Neural progenitor cell (in vitro differentiated cells): ENCODE measurements around the gene LRRC45. TPM values are rescaled to one million over a fixed set of nuclear protein-coding genes. Genes with fewer than 3 reads are reported as not detected.
A peak's percentile ranks its signal among the peaks of the same experiment; 100 is the strongest.

ENCODE experiments used
- DNase-seq: peaks from one replicate; pipeline ENCODE4 v3.0.0-alpha.2; 2016; ENCODE audit warnings: low spot score
- H2AFZ ChIP-seq: fragments of 200-600 bp; sonication (generic); replicated peaks from 2 replicates; pipeline ENCODE4 v1.6.1; 2016; ENCODE audit warnings: antibody characterized with exemption
- H3F3A ChIP-seq: fragments of 200-600 bp; sonication (generic); 2 replicates; pipeline ENCODE4 v1.6.1; 2016; ENCODE audit warnings: antibody characterized with exemption, low read depth
- H3K27ac ChIP-seq: fragments of 200-600 bp; sonication (generic); 2 replicates; pipeline ENCODE4 v1.5.1; 2016; ENCODE audit warnings: mild to moderate bottlenecking
- H3K27me3 ChIP-seq: fragments of 200-600 bp; sonication (generic); 2 replicates; pipeline ENCODE4 v1.6.1; 2016; ENCODE audit warnings: mild to moderate bottlenecking, moderate library complexity
- H3K36me3 ChIP-seq: fragments of 200-600 bp; sonication (generic); 2 replicates; pipeline ENCODE4 v1.5.1; 2016
- H3K4me1 ChIP-seq: fragments of 200-600 bp; sonication (generic); 2 replicates; pipeline ENCODE4 v1.6.1; 2016; ENCODE audit warnings: mixed run types
- H3K4me2 ChIP-seq: fragments of 200-600 bp; sonication (generic); 2 replicates; pipeline ENCODE4 v1.6.1; 2016
- H3K4me3 ChIP-seq: fragments of 200-600 bp; sonication (generic); 2 replicates; pipeline ENCODE4 v1.5.1; 2016
- H3K79me2 ChIP-seq: fragments of 200-600 bp; sonication (generic); 2 replicates; pipeline ENCODE4 v1.6.1; 2016; ENCODE audit warnings: low read depth
- H3K9ac ChIP-seq: fragments of 200-600 bp; sonication (generic); 2 replicates; pipeline ENCODE4 v1.6.1; 2016
- H3K9me3 ChIP-seq: fragments of 200-600 bp; sonication (generic); 2 replicates; pipeline ENCODE4 v1.5.1; 2016; ENCODE audit warnings: low read depth
- H4K20me1 ChIP-seq: fragments of 200-600 bp; sonication (generic); 2 replicates; pipeline ENCODE4 v1.6.1; 2016; ENCODE audit warnings: low read depth
- H3K27ac Mint-ChIP-seq: 3 replicates; pipeline ENCODE4 v1.8.0; 2021; ENCODE audit warnings: mixed read lengths
- H3K27me3 Mint-ChIP-seq: 2 replicates; pipeline ENCODE4 v1.8.0; 2022; ENCODE audit warnings: low read depth, mild to moderate bottlenecking, inconsistent platforms, moderate library complexity, mixed read lengths; ENCODE audit not compliant: insufficient read depth
- H3K36me3 Mint-ChIP-seq: 3 replicates; pipeline ENCODE4 v1.8.0; 2021; ENCODE audit warnings: mixed read lengths
- H3K4me1 Mint-ChIP-seq: 3 replicates; pipeline ENCODE4 v1.8.0; 2021; ENCODE audit warnings: mixed read lengths
- H3K4me3 Mint-ChIP-seq: 3 replicates; pipeline ENCODE4 v1.8.0; 2021; ENCODE audit warnings: mild to moderate bottlenecking, moderate library complexity, mixed read lengths
- H3K9me3 Mint-ChIP-seq: 3 replicates; pipeline ENCODE4 v1.8.0; 2020; ENCODE audit warnings: mixed read lengths
- EZH2 ChIP-seq: fragments of 200-600 bp; sonication (generic); IDR thresholded peaks from 2 replicates; pipeline ENCODE4 v1.6.1; 2017; ENCODE audit warnings: antibody characterized with exemption, mild to moderate bottlenecking, moderate library complexity
- EZH2phosphoT487 ChIP-seq: fragments of 200-600 bp; sonication (generic); IDR thresholded peaks from 2 replicates; pipeline ENCODE4 v1.6.1; 2017; ENCODE audit warnings: antibody characterized with exemption
- total RNA-seq: library from RNA; depleted of rRNA; stranded (reverse); fragments of >200 nt; gene quantifications from 2 replicates; pipeline ENCODE4 v1.2.3, GENCODE V29; 2015; ENCODE audit warnings: low replicate concordance
- TF ChIP-seq, protein P1 (sequence below): fragments of 200-600 bp; sonication (generic); IDR thresholded peaks from 2 replicates; pipeline ENCODE4 v1.5.1; 2017; ENCODE audit warnings: antibody characterized with exemption, mild to moderate bottlenecking

Gene LRRC45
- total RNA-seq, 1 donor from 2014 or later, result 15.4 TPM

DNA sequence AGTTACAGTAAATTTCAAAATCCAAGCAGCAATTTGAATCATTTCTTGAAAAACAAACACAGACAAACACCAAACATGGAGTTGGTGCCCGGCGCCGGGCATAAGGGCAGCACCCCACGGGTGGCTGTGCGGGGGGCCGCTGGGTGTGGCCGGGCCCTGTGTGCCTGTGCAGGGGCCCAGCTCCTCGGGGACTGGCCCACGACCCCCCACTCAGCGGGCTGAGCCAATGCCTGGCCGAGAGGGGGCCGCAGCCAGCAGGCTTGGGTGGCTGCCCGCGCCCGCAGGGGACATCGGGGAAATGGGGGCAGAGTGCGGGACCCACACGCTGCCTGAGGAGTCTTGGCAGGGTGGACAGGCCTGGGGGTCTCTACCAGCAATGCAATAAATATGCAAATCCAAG is 55.3 kb downstream of the LRRC45 start:
- peaks cover 48% of the 10 kb centered on the region for H4K20me1 ChIP-seq
- no peaks in the 10 kb centered on the region for H3K79me2 ChIP-seq
- Mint-ChIP-seq H3K4me1 (peaks cover 2% of the 10 kb centered on the region), H3K9me3 (no peaks in the 10 kb centered on the region), H3K36me3 (peaks cover 5% of the 10 kb centered on the region), H3K27ac (no peak overlapping the region), H3K27me3 (peaks cover 2% of the 10 kb centered on the region), H3K4me3 (no peak overlapping the region)
- no peaks in the 10 kb centered on the region for H3K36me3 ChIP-seq
- no peak for TF ChIP-seq EZH2
- TF ChIP-seq, protein P1, sequence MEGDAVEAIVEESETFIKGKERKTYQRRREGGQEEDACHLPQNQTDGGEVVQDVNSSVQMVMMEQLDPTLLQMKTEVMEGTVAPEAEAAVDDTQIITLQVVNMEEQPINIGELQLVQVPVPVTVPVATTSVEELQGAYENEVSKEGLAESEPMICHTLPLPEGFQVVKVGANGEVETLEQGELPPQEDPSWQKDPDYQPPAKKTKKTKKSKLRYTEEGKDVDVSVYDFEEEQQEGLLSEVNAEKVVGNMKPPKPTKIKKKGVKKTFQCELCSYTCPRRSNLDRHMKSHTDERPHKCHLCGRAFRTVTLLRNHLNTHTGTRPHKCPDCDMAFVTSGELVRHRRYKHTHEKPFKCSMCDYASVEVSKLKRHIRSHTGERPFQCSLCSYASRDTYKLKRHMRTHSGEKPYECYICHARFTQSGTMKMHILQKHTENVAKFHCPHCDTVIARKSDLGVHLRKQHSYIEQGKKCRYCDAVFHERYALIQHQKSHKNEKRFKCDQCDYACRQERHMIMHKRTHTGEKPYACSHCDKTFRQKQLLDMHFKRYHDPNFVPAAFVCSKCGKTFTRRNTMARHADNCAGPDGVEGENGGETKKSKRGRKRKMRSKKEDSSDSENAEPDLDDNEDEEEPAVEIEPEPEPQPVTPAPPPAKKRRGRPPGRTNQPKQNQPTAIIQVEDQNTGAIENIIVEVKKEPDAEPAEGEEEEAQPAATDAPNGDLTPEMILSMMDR, result no peak
- TF ChIP-seq EZH2phosphoT487, result no peak
- H3F3A ChIP-seq, result peaks cover 37% of the 10 kb centered on the region
- H2AFZ ChIP-seq, result no peak overlapping the region
- H3K4me3 ChIP-seq, result no peak overlapping the region
- no peaks in the 10 kb centered on the region for H3K9me3 ChIP-seq
- no peaks in the 10 kb centered on the region for H3K4me1 ChIP-seq
- no peak overlapping the region for H3K4me2 ChIP-seq
- no peak overlapping the region for H3K9ac ChIP-seq
- peaks cover 12% of the 10 kb centered on the region for H3K27me3 ChIP-seq
- DNase-seq, result no peak
- peak overlapping the region; percentile 53 for H3K27ac ChIP-seq

DNA sequence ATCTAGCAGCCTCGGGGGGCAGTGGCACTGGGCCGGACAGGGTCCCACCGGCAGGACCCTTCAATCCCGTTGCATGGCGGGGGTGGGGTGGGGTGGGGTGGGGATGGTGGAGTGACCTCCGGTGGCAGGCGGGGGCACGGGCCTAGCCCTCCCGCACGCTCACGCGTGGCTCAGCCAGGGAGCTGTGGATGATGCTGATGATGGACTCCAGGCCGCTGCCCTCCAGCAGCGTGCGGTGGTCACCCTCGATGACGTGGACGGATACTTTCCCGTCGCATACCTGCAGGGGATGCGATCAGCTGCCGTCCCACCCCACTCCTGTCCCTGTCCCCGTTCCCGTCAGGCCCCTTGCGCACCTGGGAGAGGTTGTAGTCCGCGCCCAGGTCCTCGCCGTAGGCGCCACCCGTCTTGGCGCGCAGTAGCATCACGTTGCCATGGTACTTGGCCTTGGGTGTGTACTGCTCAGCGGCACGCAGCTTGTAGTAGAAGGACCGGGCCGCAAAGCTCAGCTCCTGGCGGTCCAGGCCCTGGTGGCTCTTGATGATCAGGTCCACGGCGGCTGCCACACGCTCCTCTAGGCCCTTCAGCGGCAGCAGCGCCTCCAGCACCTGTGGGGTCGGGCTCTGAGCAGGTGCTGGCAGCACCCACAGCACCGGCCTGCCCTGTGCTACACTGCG is 56.0 kb downstream of the LRRC45 start:
- Mint-ChIP-seq H3K4me3 (no peak overlapping the region), H3K9me3 (no peaks in the 10 kb centered on the region), H3K27ac (no peak overlapping the region), H3K27me3 (peaks cover 2% of the 10 kb centered on the region), H3K36me3 (peaks cover 5% of the 10 kb centered on the region), H3K4me1 (peaks cover 2% of the 10 kb centered on the region)
- peaks cover 55% of the 10 kb centered on the region for H4K20me1 ChIP-seq
- no peak overlapping the region for H3K9ac ChIP-seq
- no peak for DNase-seq
- no peak overlapping the region for H3K4me3 ChIP-seq
- no peaks in the 10 kb centered on the region for H3K4me1 ChIP-seq
- peaks cover 5% of the 10 kb centered on the region for H3K27me3 ChIP-seq
- H3K27ac ChIP-seq, result no peak overlapping the region
- H3K4me2 ChIP-seq, result no peak overlapping the region
- H3K9me3 ChIP-seq, result no peaks in the 10 kb centered on the region
- TF ChIP-seq EZH2phosphoT487 (no peak), EZH2 (no peak)
- TF ChIP-seq, protein P1, result no peak
- peaks cover 37% of the 10 kb centered on the region for H3F3A ChIP-seq
- H3K79me2 ChIP-seq, result no peaks in the 10 kb centered on the region
- H2AFZ ChIP-seq, result no peak overlapping the region
- H3K36me3 ChIP-seq, result no peaks in the 10 kb centered on the region

DNA sequence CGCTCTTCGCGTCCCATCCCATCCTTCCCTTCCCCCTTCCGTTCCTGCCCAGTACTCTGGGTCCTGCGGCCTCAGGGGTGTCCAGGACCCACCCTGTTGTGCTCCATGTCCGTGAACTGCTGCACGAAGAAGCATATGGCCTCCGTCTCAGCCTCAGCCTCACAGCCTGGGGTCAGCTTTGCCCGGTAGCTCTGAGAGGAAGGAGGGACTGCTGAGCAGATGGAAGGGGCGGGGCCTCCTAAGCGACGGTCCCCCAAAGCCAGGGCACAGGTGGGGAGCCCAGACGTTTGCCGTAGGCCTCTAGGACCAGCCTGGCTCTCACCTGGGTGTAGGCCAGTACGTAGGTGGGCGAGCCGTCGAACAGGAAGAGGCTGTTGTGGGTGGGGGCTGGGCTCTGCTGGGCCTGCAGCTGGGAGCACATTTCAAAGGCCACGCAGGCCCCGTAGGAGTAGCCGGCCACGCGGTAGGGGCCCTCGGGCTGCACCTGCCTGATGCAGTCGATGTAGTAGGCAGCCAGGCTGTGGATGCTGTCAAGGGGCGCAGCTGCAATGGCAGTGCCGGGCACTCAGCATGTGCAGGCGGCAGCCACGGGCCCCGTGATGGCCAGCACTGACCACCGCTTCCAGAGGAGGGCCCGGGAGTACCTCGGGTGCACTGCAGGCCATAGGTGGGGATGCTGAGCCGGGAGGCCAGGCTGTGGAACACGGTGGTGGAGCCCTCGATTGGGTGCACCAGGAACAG is 57.1 kb downstream of the LRRC45 start:
- no peaks in the 10 kb centered on the region for H3K9me3 ChIP-seq
- peaks cover 37% of the 10 kb centered on the region for H3F3A ChIP-seq
- no peak overlapping the region for H2AFZ ChIP-seq
- peaks cover 66% of the 10 kb centered on the region for H4K20me1 ChIP-seq
- peaks cover 5% of the 10 kb centered on the region for H3K36me3 Mint-ChIP-seq
- H3K4me1 Mint-ChIP-seq, result peaks cover 2% of the 10 kb centered on the region
- DNase-seq, result no peak
- TF ChIP-seq EZH2phosphoT487 (no peak), EZH2 (no peak)
- TF ChIP-seq, protein P1, result no peak
- H3K27ac Mint-ChIP-seq, result no peak overlapping the region
- H3K79me2 ChIP-seq, result no peaks in the 10 kb centered on the region
- no peak overlapping the region for H3K4me3 Mint-ChIP-seq
- no peak overlapping the region for H3K4me3 ChIP-seq
- no peaks in the 10 kb centered on the region for H3K27me3 ChIP-seq
- H3K9me3 Mint-ChIP-seq, result no peaks in the 10 kb centered on the region
- H3K27me3 Mint-ChIP-seq, result peaks cover 2% of the 10 kb centered on the region
- no peaks in the 10 kb centered on the region for H3K36me3 ChIP-seq
- no peak overlapping the region for H3K9ac ChIP-seq
- no peaks in the 10 kb centered on the region for H3K4me1 ChIP-seq
- no peak overlapping the region for H3K27ac ChIP-seq
- H3K4me2 ChIP-seq, result no peak overlapping the region

Other genes with a start within 250 kb of the LRRC45 start
- gene GCGR, start 219.2 kb upstream of the LRRC45 start, total RNA-seq, result not detected in 2 replicates
- 45.6 and 110 TPM in 2 replicates for gene MCRIP1, start 190.0 kb upstream of the LRRC45 start, total RNA-seq
- 0.12 TPM in 1 of 2 replicates, not detected in the other for gene PPP1R27, start 188.3 kb upstream of the LRRC45 start, total RNA-seq
- 203 and 344 TPM in 2 replicates for gene P4HB, start 162.8 kb upstream of the LRRC45 start, total RNA-seq
- gene ARHGDIA, start 152.0 kb upstream of the LRRC45 start, total RNA-seq, result 25.1 and 47.9 TPM in 2 replicates
- 140 and 156 TPM in 2 replicates for gene ALYREF, start 131.7 kb upstream of the LRRC45 start, total RNA-seq
- 100 and 220 TPM in 2 replicates for gene ANAPC11, start 131.6 kb upstream of the LRRC45 start, total RNA-seq
- 2.8 TPM in 1 of 2 replicates, not detected in the other for gene NPB, start 121.1 kb upstream of the LRRC45 start, total RNA-seq
- gene PCYT2, start 111.9 kb upstream of the LRRC45 start, total RNA-seq, result 6.8 and 17.0 TPM in 2 replicates
- 5.1 and 15.2 TPM in 2 replicates for gene SIRT7, start 105.1 kb upstream of the LRRC45 start, total RNA-seq
- 8.1 and 12.9 TPM in 2 replicates for gene MAFG, start 95.6 kb upstream of the LRRC45 start, total RNA-seq
- gene PYCR1, start 86.0 kb upstream of the LRRC45 start, total RNA-seq, result 32.6 and 72.2 TPM in 2 replicates
- gene MYADML2, start 76.1 kb upstream of the LRRC45 start, total RNA-seq, result 0.11 TPM in 1 of 2 replicates, not detected in the other
- 0.25 TPM in 1 of 2 replicates, not detected in the other for gene NOTUM, start 62.1 kb upstream of the LRRC45 start, total RNA-seq
- gene ASPSCR1, start 45.7 kb upstream of the LRRC45 start, total RNA-seq, result 13.1 and 40.9 TPM in 2 replicates
- gene CENPX, start 427 bp upstream of the LRRC45 start, total RNA-seq, result 53.0 and 85.0 TPM in 2 replicates
- gene RAC3, start 8.4 kb downstream of the LRRC45 start, total RNA-seq, result 31.6 and 81.2 TPM in 2 replicates
- gene DCXR, start 14.4 kb downstream of the LRRC45 start, total RNA-seq, result 36.5 and 64.9 TPM in 2 replicates
- 13.6 and 41.0 TPM in 2 replicates for gene RFNG, start 28.5 kb downstream of the LRRC45 start, total RNA-seq
- 86.6 and 174 TPM in 2 replicates for gene GPS1, start 28.6 kb downstream of the LRRC45 start, total RNA-seq
- 54.5 and 76.6 TPM in 2 replicates for gene DUS1L, start 42.5 kb downstream of the LRRC45 start, total RNA-seq
- 77.9 and 266 TPM in 2 replicates for gene FASN, start 74.9 kb downstream of the LRRC45 start, total RNA-seq
- gene CCDC57, start 189.5 kb downstream of the LRRC45 start, total RNA-seq, result 15.0 and 29.8 TPM in 2 replicates
- gene SLC16A3, start 205.7 kb downstream of the LRRC45 start, total RNA-seq, result 21.0 and 82.9 TPM in 2 replicates